H1 (cell line): ENCODE results near the gene TNS1. TPM values are rescaled to one million over a fixed set of nuclear protein-coding genes. Genes with fewer than 3 reads are reported as not detected.

Source experiments
- CHD1 ChIP-seq: IDR thresholded peaks from 2 replicates; pipeline ENCODE4 v1.6.1; 2012; ENCODE audit warnings: low read depth, low read length, improper control_type of control experiment
- CHD7 ChIP-seq: fragments of 300-600 bp; sonication (generic); IDR thresholded peaks from 2 replicates; pipeline ENCODE4 v1.7.1; 2012; ENCODE audit warnings: low read length, moderate library complexity, mild to moderate bottlenecking, inconsistent platforms; ENCODE audit not compliant: insufficient replicate concordance
- EP300 ChIP-seq, 2 experiments: IDR thresholded peaks; 1 replicate in 1 of 2; 2 replicates in 1 of 2; pipeline ENCODE4 v1.6.1; 2011 to 2012; ENCODE audit warnings: low read depth in 2 of 2, low read length in 2 of 2, mild to moderate bottlenecking in 2 of 2, borderline replicate concordance in 1 of 2, inconsistent platforms in 1 of 2, moderate library complexity in 1 of 2
- YY1 ChIP-seq: IDR thresholded peaks from 2 replicates; pipeline ENCODE4 v1.6.1; 2011; ENCODE audit warnings: low read depth, mild to moderate bottlenecking, low read length
- polyA plus RNA-seq, 7 experiments: library from polyadenylated mRNA; depleted of rRNA in 3 of 7; stranded (reverse) in 5 of 7; unstranded in 2 of 7; fragments of >200 nt in 5 of 7; fragments of 200-250 nt in 2 of 7; gene quantifications; 1 replicate in 5 of 7; 2 replicates in 1 of 7; 4 replicates in 1 of 7; pipeline versions ENCODE4 v1.2.1 to v1.2.3, GENCODE V29; 2011 to 2013; ENCODE audit warnings: missing spikeins in 2 of 7, mixed read lengths in 2 of 7
- total RNA-seq: library from RNA; stranded (reverse); fragmentation: NEBNext Ultra II Directional; extraction: Animal tissue kit (Norgen Biotek cat#: 25700); gene quantifications from 2 replicates; pipeline ENCODE4 v1.2.1, GENCODE V29; 2021
- TF ChIP-seq, protein P1 (sequence below): IDR thresholded peaks from 2 replicates; pipeline ENCODE4 v1.6.1; 2012; ENCODE audit warnings: inconsistent platforms

TNS1 gene
- total and polyA plus RNA-seq, 2 of the 8 experiments (the other 6 are each of a cell fraction or from before 2014, with no cell fraction given): 1.5 to 5.1 TPM

DNA sequence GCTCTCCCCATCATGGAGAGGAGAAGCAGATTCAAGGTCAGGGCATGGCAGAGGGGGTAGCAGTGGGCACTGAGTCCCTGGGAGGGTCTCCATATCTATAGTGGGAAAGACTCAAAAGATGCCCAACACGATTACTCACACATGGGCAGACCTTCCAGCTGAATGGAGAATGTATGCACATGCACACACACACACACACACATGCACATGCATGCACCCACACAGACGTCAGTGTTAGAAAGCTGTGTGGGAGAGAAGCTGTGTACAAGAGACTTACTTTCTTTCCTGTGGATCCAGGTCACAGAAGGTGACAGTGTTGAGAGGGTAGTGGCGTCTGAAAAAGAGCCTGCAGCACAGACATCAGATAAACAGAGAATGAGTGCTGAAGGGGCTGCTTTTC lies 194.5 kb downstream of the TNS1 start (continued):
- TF ChIP-seq CHD7: no peak
- TF ChIP-seq YY1: no peak
- TF ChIP-seq CHD1: no peak
- TF ChIP-seq, protein P1, sequence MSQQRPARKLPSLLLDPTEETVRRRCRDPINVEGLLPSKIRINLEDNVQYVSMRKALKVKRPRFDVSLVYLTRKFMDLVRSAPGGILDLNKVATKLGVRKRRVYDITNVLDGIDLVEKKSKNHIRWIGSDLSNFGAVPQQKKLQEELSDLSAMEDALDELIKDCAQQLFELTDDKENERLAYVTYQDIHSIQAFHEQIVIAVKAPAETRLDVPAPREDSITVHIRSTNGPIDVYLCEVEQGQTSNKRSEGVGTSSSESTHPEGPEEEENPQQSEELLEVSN: no peak
- no peak for TF ChIP-seq EP300 (IDR thresholded peaks at IDR 0.05; ENCODE audit: borderline replicate concordance in 1 of 2, low read depth in 2 of 2, low read length in 2 of 2)
